ENCODE measurements around the gene CLCN3.

Gene CLCN3

GRCh38 chr4:169583563-169583962 lies 36.8 kb upstream of the CLCN3 start:
- H3K36me3 ChIP-seq (ENCODE audit: control insufficient read depth, insufficient read depth, low read length), result peaks cover 2% of the 10 kb centered on the region; the same call in 1 of the 2 replicates
- DNase-seq (ENCODE audit: extremely low read depth, insufficient read length), result no peak
- TF ChIP-seq CTCF (IDR thresholded peaks at IDR 0.05; ENCODE audit: insufficient read depth, low read length, poor library complexity, severe bottlenecking), result no peak

GRCh38 chr4:169593050-169593560 lies 27.3 kb upstream of the CLCN3 start:
- no peak for DNase-seq (ENCODE audit: extremely low read depth, insufficient read length)
- TF ChIP-seq CTCF (IDR thresholded peaks at IDR 0.05; ENCODE audit: insufficient read depth, low read length, poor library complexity, severe bottlenecking), result no peak
- H3K27me3 ChIP-seq (replicated peaks; ENCODE audit: control insufficient read depth, insufficient read depth, low read length), result no peaks in the 10 kb centered on the region
- H3K4me3 ChIP-seq (replicated peaks; ENCODE audit: low read depth, low read length), result no peak overlapping the region
- no peaks in the 10 kb centered on the region; the same call in 1 of the 2 replicates for H3K36me3 ChIP-seq (ENCODE audit: control insufficient read depth, insufficient read depth, low read length)

More at GRCh38 chr4:169583563-169583962, 36.8 kb upstream of the CLCN3 start:
- Histone ChIP-seq H3K27me3 (replicated peaks; ENCODE audit: control insufficient read depth, insufficient read depth, low read length) (no peaks in the 10 kb centered on the region), H3K4me3 (replicated peaks; ENCODE audit: low read depth, low read length) (no peak overlapping the region)

GRCh38 chr4:169594560-169595195 lies 25.7 kb upstream of the CLCN3 start:
- H3K4me3 ChIP-seq (replicated peaks; ENCODE audit: low read depth, low read length), result no peak overlapping the region
- DNase-seq (ENCODE audit: extremely low read depth, insufficient read length), result no peak
- H3K27me3 ChIP-seq (replicated peaks; ENCODE audit: control insufficient read depth, insufficient read depth, low read length), result no peaks in the 10 kb centered on the region
- TF ChIP-seq CTCF (IDR thresholded peaks at IDR 0.05; ENCODE audit: insufficient read depth, low read length, poor library complexity, severe bottlenecking), result no peak
- no peaks in the 10 kb centered on the region for H3K36me3 ChIP-seq (ENCODE audit: control insufficient read depth, insufficient read depth, low read length)

GRCh38 chr4:169601016-169601771 lies 19.2 kb upstream of the CLCN3 start:
- no peak for TF ChIP-seq CTCF (IDR thresholded peaks at IDR 0.05; ENCODE audit: insufficient read depth, low read length, poor library complexity, severe bottlenecking)
- no peak for DNase-seq (ENCODE audit: extremely low read depth, insufficient read length)
- Histone ChIP-seq H3K36me3 (ENCODE audit: control insufficient read depth, insufficient read depth, low read length) (no peaks in the 10 kb centered on the region), H3K27me3 (replicated peaks; ENCODE audit: control insufficient read depth, insufficient read depth, low read length) (no peaks in the 10 kb centered on the region), H3K4me3 (replicated peaks; ENCODE audit: low read depth, low read length) (no peak overlapping the region)

GRCh38 chr4:169603312-169603711 lies 17.1 kb upstream of the CLCN3 start:
- Histone ChIP-seq H3K27me3 (replicated peaks; ENCODE audit: control insufficient read depth, insufficient read depth, low read length) (no peaks in the 10 kb centered on the region), H3K4me3 (replicated peaks; ENCODE audit: low read depth, low read length) (no peak overlapping the region), H3K36me3 (ENCODE audit: control insufficient read depth, insufficient read depth, low read length) (no peaks in the 10 kb centered on the region)
- no peak for DNase-seq (ENCODE audit: extremely low read depth, insufficient read length)
- TF ChIP-seq CTCF (IDR thresholded peaks at IDR 0.05; ENCODE audit: insufficient read depth, low read length, poor library complexity, severe bottlenecking), result no peak
